ENCODE results near the gene GALNT9.

DNA sequence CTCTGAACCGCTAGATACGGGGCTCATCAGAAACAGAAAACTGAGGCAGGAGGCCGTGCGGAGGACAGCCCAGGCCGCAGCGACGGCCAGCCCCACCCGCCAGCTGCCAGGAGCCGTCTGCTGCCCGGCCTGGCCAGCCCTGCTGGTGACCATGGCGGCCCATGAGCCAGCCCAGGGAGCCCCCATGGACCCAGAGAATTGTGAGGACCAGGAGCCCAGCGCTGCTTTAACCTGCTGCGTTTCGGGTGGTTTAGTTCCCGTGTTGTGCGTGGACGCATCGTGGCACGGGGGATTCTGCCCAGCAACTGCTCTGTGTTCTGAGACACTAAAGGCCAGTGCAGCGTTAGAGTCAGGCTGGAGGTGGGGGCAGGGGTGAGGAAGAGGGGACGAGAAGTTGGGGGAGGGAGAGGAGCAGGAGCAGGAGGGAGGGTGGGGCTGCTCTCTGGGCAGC lies 140.9 kb downstream of the GALNT9 start:
- TF ChIP-seq, protein P1, sequence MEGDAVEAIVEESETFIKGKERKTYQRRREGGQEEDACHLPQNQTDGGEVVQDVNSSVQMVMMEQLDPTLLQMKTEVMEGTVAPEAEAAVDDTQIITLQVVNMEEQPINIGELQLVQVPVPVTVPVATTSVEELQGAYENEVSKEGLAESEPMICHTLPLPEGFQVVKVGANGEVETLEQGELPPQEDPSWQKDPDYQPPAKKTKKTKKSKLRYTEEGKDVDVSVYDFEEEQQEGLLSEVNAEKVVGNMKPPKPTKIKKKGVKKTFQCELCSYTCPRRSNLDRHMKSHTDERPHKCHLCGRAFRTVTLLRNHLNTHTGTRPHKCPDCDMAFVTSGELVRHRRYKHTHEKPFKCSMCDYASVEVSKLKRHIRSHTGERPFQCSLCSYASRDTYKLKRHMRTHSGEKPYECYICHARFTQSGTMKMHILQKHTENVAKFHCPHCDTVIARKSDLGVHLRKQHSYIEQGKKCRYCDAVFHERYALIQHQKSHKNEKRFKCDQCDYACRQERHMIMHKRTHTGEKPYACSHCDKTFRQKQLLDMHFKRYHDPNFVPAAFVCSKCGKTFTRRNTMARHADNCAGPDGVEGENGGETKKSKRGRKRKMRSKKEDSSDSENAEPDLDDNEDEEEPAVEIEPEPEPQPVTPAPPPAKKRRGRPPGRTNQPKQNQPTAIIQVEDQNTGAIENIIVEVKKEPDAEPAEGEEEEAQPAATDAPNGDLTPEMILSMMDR (IDR thresholded peaks at IDR 0.05; ENCODE audit: insufficient read depth, low read depth, low read length): no peak
- no peak for TF ChIP-seq EZH2 (IDR thresholded peaks at IDR 0.05; ENCODE audit: insufficient read depth, low read length)

Measured in astrocyte (in vitro differentiated cells and primary cell).